Nephron (organoid): ENCODE data around the gene SLC6A16.

ENCODE experiments used
- H3K27ac Mint-ChIP-seq, 3 experiments: 2 replicates each; pipeline ENCODE4 v1.8.0; 2020; ENCODE audit warnings: mixed read lengths in 3 of 3, mild to moderate bottlenecking in 2 of 3, moderate library complexity in 1 of 3
- H3K27me3 Mint-ChIP-seq: 2 replicates; pipeline ENCODE4 v1.8.0; 2021; ENCODE audit warnings: low read depth, mild to moderate bottlenecking, moderate library complexity, mixed read lengths
- H3K36me3 Mint-ChIP-seq: 2 replicates; pipeline ENCODE4 v1.8.0; 2020; ENCODE audit warnings: low read depth, mixed read lengths
- H3K4me1 Mint-ChIP-seq: 2 replicates; pipeline ENCODE4 v1.8.0; 2020; ENCODE audit warnings: mixed read lengths
- H3K4me3 Mint-ChIP-seq, 3 experiments: 2 replicates each; pipeline ENCODE4 v1.8.0; 2020; ENCODE audit warnings: mild to moderate bottlenecking in 3 of 3, mixed read lengths in 3 of 3, moderate library complexity in 2 of 3
- H3K9me3 Mint-ChIP-seq: 2 replicates; pipeline ENCODE4 v1.8.0; 2020; ENCODE audit warnings: mixed read lengths
- TF ChIP-seq, protein P1 (sequence below), 3 experiments: fragments of 200-600 bp; sonication (generic); IDR thresholded peaks; one replicate each; pipeline ENCODE4 v1.5.0; 2021; ENCODE audit warnings: antibody characterized with exemption in 3 of 3; ENCODE audit not compliant: unreplicated experiment in 3 of 3

The SLC6A16 gene

DNA sequence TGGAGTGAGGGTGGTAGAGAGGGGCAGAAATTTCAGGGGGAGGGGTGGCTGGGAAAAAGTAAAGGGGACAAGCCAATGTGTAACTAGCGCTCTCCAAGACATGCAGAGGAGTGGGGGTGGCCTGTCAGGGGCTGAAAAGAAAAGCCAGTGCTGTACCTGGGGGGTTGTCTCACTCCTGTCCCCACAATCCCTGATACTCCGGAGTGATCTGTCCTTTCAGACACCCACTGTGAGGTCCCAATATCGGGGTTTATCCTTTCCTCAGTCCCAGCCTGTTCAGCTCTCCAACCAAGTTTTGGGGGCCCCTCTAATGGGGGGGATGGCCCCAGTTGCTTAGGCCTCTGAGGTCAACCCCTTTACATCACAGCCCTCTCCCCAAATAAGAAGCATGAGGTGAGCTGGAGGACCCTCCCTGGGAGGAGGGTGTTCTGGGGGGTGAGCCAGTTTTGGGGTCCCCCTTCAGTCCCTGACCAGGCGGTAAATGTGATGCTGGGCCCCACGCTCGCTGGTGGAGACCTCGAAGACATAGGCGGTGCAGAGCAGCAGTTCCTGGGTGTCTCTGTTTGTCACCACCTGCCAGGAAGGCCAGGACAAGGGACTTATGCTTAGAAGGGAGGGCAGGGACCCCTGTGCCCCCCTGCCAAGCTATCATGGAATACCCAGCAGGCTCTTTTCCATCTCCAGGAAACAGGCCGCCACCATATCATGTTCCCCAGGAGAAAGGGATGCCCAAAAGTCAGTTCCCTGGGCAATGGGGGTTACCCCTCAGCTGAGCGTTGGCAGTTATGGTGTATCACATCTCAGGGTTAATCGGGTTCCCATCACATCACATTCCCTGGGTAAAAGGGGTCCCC is 16.1 kb upstream of the SLC6A16 start:
- Mint-ChIP-seq H3K9me3 (no peaks in the 10 kb centered on the region), H3K27ac (peak overlapping the region in 1 of 3 experiments; percentile 90), H3K36me3 (peaks cover 59% of the 10 kb centered on the region), H3K4me1 (peaks cover 25% of the 10 kb centered on the region), H3K4me3 (no peak overlapping the region), H3K27me3 (peaks cover 9% of the 10 kb centered on the region)
- TF ChIP-seq, protein P1, sequence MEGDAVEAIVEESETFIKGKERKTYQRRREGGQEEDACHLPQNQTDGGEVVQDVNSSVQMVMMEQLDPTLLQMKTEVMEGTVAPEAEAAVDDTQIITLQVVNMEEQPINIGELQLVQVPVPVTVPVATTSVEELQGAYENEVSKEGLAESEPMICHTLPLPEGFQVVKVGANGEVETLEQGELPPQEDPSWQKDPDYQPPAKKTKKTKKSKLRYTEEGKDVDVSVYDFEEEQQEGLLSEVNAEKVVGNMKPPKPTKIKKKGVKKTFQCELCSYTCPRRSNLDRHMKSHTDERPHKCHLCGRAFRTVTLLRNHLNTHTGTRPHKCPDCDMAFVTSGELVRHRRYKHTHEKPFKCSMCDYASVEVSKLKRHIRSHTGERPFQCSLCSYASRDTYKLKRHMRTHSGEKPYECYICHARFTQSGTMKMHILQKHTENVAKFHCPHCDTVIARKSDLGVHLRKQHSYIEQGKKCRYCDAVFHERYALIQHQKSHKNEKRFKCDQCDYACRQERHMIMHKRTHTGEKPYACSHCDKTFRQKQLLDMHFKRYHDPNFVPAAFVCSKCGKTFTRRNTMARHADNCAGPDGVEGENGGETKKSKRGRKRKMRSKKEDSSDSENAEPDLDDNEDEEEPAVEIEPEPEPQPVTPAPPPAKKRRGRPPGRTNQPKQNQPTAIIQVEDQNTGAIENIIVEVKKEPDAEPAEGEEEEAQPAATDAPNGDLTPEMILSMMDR (IDR thresholded peaks at IDR 0.05; ENCODE audit: unreplicated experiment in 3 of 3) = no peak

DNA sequence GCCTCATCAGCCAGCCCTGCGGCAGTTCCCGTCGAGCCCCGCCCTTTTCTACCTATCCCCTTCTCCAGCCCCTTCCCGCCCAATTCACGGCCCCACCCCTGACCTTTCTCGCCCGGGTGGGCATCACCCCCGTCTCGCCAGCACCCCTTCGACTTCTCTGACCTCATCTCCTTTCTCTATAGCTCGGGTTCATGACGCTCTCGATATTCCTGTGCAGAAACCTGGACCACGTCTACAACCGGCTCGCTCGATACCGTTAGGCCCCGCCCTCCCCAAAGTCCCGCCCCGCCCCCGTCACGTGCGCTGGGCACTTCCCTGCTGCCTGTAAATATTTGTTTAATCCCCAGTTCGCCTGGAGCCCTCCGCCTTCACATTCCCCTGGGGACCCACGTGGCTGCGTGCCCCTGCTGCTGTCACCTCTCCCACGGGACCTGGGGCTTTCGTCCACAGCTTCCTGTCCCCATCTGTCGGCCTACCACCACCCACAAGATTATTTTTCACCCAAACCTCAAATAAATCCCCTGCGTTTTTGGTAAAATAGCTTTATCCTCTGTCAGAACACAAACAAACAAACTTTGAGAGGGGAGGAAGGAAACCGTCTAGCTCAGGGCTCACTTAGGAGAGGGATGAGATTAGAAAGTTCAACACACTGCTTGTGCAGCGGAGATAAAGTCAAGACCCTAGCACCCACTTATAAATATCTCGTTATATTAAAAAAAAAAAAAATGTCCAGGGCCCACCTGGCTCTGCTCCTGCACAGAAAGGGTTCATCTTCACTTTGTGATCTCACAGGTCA is 15.3 kb upstream of the SLC6A16 start:
- H3K27ac Mint-ChIP-seq = peak overlapping the region in 2 of 3 experiments; percentile 66 to 90
- TF ChIP-seq, protein P1 (IDR thresholded peaks at IDR 0.05; ENCODE audit: unreplicated experiment in 3 of 3) = no peak
- H3K4me1 Mint-ChIP-seq = peaks cover 25% of the 10 kb centered on the region
- H3K36me3 Mint-ChIP-seq = peaks cover 50% of the 10 kb centered on the region
- peaks cover 12% of the 10 kb centered on the region for H3K27me3 Mint-ChIP-seq
- H3K9me3 Mint-ChIP-seq = no peaks in the 10 kb centered on the region
- H3K4me3 Mint-ChIP-seq = peak overlapping the region; percentile 6 to 73 (median 66)

DNA sequence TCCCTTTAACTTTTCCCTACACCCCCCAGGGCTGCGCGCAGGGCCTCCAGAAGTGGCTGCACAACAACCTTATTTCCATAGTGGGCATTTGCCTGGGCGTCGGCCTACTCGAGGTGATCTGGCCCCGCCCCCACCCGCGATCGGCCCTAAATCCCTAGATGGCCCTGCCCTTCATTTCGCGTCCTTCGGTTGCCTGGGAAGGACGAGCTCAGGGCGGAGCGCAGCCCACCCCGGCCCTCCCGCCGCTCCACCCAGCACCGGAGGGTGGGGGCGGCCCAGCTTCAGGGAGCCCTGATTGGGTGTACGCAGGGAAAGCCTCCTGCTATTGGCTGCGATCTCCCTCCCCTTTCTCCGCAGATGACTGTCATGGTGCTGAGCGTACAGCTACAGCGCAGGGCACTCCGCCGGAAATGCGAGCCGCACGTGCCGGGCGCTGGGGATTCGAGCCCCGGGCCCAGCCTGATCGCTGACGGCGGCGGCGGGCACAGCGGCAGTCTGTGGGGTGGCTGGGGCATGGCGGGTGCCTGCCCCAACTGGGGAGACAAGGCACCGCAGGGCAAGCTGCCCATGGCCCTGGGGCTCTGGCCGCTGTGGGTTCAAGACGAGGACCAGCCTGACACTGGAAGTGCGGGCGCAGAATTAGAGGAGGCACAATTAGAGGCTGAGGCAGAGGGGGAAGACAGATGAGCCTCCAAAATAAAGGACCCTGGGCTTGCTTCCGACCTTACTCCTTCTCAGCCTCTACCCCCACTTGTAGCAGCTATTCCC is 14.5 kb upstream of the SLC6A16 start:
- peaks cover 43% of the 10 kb centered on the region for H3K36me3 Mint-ChIP-seq
- no peaks in the 10 kb centered on the region for H3K9me3 Mint-ChIP-seq
- H3K27me3 Mint-ChIP-seq = peaks cover 12% of the 10 kb centered on the region
- TF ChIP-seq, protein P1 (IDR thresholded peaks at IDR 0.05; ENCODE audit: unreplicated experiment in 3 of 3) = no peak
- peak overlapping the region; percentile 50 to 95 (median 58) for H3K27ac Mint-ChIP-seq
- H3K4me3 Mint-ChIP-seq = peak overlapping the region; percentile 78 to 81 (median 79)
- H3K4me1 Mint-ChIP-seq = peaks cover 20% of the 10 kb centered on the region

DNA sequence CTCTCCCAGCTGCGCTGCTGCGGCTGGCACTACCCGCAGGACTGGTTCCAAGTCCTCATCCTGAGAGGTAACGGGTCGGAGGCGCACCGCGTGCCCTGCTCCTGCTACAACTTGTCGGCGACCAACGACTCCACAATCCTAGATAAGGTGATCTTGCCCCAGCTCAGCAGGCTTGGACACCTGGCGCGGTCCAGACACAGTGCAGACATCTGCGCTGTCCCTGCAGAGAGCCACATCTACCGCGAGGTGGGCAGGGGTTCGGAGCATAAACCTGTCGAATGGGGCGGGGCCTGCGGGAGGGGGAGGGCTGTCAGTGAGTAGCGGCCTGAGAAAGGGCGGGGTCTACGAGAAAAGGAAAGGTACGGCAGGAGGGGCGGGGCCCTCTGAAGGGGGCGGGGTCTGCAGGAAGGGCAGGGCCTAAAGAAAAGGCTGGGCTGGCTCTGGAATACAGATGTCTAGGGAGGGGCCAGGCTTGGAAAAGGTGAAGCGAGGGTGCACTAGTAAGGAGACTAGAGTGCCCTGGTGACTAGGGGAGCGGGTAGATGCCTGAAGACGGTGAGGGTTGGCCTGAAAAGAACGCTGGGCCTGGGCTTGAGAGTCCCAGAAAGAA is 13.8 kb upstream of the SLC6A16 start:
- peak overlapping the region; percentile 50 to 95 (median 58) for H3K27ac Mint-ChIP-seq
- peaks cover 20% of the 10 kb centered on the region for H3K4me1 Mint-ChIP-seq
- peaks cover 12% of the 10 kb centered on the region for H3K27me3 Mint-ChIP-seq

More for the DNA sequence above, 13.8 kb upstream of the SLC6A16 start:
- H3K4me3 Mint-ChIP-seq = peak overlapping the region; percentile 78 to 81 (median 79)
- TF ChIP-seq, protein P1 (IDR thresholded peaks at IDR 0.05; ENCODE audit: unreplicated experiment in 3 of 3) = no peak
- H3K9me3 Mint-ChIP-seq = no peaks in the 10 kb centered on the region
- peaks cover 36% of the 10 kb centered on the region for H3K36me3 Mint-ChIP-seq
